Hematopoietic multipotent progenitor cell treated with erythropoietin and hydrocortisone succinate and interleukin-3 and kit ligand, for 6 days (in vitro differentiated cells): ENCODE measurements around the gene AKAP6.

Experiments used
- DNase-seq: peaks from one replicate; pipeline ENCODE4 v3.0.0-alpha.2; 2015

Gene AKAP6

DNA sequence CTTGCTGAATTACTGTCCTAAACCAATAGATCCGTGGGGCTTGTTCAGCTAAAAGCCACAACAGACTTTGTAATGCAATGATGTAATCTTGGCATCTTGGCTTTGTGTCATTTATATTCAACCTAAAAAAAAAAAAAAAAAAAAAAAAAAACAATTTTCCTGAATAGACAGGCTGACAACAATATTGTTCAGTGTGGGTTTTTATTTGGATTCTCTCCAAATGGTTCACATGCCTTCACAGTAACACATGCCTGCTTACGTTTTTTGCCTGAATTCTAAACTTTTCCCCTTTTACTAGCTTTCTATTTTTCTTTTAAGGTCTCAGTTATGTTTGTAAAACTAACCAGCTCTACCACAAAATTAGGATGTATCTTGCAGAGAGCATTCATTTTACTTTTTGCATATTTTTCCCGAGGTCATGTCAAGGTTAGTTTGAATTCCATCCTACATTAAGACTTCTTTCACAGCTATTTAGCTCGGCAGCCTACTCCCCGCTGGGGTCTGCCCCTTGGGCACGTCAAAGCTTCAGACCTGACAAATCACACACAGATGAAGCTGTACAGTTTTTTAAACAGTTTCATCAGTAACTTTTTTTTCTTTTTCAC lies 395.9 kb downstream of the AKAP6 start:
- DNase-seq: no peak

DNA sequence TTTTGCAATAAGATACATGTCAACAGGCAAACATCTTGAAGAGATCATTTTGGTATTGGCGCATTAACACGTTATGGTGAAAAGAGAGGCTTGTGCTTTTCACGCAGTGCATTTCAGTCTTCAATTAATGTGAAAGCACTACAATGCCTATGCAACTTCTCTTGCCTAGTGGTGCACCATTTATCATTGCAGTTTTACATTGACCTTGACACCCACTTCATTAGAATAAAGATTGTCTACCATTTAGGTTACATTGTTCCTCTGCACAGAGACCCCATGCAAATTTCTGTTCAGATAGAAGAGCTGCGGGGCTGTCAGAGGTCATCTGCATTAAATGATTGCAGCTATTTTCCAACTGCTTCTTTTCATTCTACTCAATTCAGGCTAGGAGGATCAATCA lies 397.4 kb downstream of the AKAP6 start:
- DNase-seq: no peak

DNA sequence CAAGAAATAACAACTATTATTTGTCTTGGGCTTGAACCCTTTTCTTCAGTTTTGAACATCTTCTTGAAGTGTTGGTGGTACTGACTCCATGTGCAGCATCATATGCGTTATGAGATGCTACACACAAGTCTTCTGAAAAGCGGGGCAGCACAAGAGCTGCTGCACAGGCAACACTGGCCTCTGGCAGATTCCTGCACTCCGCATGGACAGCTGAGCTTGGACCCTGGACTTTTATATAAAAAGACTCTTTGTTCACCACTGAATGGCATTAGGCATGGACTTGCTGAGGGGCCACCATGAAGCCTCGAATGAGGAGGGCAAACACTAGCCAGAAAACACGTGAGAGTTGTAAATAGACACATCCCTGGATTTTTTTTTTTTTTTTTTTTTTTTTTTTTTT lies 398.7 kb downstream of the AKAP6 start:
- no peak for DNase-seq

DNA sequence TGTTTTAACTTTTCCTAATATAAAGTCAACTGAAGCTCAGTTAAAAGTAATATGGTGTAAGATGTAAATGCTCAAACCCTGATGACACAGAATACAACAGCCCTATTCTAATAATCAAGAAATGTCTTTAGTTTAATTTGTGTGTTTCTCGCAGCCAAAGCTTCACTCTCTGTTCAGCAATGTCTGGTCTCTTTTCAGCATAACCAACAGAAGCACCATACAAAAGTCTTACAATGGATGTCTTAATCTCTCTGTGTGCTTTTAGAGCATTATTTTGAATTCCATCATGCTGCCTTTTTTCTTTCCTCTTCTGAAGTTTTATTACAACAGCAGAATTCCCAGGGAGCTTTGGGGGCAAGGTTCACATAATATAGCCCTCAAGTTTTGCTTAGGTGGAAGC lies 399.4 kb downstream of the AKAP6 start:
- DNase-seq: no peak

DNA sequence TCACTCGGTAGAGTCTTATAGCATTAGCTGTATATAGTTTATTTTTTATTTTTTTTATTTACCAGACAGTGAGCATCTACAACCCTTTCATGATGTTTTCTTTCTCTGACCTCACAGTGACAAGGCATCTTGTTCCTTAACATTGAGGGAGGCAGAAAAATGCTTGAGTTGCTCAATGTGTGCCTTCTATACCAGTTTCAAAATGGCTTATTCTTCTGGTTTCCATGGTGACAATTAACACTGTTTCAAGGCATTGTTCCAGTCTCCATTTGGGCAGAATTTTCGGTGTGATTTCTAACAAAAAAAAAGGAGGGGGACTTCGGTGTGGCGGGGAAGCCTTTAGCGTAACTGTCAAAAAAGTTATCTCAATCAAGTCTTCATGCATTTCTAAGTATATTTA lies 399.9 kb downstream of the AKAP6 start:
- DNase-seq: no peak

DNA sequence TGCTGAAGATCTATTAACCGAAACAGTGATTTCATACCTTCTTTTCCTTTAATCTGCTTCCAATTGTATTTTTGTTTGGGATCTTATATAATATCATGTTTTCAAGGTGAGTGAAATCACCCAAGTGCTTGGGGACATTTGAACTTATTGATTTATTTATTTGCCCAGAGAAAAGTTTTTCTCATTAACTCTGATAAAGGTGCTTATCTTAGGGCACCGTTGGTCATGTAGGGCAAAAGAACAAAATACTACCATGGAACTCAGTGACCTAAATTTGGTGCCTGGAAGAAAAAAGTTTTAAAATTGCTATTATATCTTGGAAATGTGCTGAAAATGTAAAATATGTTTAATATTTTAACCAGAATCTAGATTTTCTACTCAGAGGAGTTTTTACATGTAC lies 402.2 kb downstream of the AKAP6 start:
- DNase-seq: no peak

DNA sequence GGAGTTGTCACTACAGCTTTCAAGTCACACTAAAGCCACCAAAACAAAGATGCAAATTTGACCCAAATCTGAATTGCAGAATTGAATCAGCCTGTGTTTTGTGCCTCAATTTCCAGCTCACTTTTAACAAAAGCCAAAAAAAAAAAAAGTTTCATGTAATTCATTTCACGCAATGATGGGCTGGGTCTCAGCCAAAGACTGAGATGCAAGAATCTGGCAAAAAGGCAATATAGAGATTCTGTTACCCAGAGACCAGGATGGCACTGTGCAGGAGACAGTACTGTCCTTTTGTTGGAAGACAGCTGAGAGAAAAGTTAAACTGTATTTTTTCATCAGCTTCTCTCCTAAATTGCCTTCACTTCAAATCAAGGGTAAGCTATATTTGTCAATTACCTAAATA lies 403.9 kb downstream of the AKAP6 start:
- DNase-seq: no peak

DNA sequence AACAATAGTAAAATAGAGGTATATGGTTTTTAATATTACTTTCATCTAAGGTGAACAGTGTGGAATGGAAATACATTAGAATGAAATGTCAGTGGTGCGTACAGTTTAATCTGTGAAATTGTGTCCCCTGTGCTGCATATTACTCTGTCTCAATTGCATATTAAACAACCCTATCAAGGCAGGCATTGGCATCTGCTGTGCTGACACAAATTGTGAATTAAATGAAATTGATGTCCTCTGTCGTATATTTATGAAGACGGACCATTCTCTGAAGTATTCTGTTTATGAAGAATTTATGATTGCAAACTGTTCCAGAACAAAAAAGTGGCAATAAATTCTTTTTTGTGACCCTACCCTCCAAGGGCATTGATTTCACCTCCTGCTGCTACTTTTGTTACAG lies 405.2 kb downstream of the AKAP6 start:
- no peak for DNase-seq

DNA sequence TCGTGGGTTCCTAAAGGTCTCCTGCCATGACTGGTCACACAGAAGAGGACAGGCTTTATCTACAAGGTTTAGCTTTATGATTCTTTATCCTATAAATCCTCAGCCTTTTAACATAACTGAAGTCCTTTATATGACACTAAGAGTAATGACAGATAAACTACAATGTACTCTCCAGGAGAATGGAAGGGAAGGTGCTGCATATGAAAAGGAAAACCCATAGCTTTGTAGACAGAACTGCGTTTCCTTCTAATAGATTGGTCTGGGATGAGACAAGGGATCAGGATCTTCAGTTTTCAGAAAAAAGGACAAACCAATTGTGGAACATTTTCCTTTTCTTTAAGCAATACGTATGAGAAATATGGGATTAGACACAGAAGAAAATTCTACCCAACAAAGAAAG lies 408.5 kb downstream of the AKAP6 start:
- DNase-seq: no peak

DNA sequence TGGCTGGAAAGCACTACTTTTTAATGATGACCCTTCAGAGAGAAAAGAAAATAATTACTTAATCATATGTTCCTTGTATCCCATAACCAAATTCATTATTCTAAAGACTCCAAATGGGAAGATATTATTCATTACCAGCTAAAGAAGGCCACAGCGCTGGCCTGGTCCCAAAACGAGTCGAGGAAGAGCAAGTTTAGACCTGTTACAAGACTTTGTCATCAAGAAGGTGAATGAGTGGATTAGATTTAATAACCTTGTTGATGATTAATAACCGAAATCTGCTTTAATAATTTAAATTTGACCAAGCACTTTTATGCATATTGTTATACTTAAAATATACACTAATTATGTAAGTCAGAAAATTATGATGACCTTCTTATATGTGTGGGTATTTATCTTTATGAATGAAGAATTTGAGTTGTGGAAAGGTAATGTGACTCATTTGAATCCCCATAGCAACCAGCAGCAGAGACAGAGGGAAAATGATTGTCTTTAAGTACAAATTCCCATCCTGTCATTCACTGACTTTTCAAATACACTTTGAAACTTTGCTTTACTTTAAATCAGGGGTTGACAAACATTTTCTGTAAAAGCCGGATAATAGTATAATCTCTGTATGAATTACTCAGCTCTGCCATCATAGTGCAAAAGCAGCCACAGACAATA lies 409.2 kb downstream of the AKAP6 start:
- no peak for DNase-seq

DNA sequence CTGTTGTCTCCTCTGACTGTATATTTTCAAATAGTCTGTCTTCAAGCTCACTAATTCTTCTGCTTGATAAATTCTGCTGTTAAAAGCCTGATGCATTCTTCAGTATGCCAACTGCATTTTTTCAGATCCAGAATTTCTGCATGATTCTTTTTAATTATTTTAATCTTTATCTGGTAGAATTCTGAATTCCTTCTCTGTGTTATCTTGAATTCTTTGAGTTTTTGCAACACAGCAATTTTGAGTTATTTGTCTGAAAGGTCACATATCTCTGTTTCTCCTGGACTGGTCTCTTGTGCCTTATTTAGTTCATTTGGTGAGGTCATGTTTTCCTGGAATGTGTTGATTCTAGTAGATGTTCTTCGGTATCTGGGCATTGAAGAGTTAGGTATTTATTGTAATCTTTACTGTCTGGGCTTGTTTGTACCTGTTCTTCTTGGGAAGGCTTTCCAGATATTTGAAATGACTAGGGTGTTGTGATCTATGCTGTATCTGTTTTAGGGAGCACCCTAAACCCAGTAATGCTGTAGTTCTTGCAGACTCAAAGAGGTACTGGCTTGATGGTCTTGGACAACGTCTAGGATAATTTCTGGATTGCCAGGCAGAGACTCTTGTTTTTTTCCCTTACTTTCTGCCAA lies 415.8 kb downstream of the AKAP6 start:
- DNase-seq: no peak

DNA sequence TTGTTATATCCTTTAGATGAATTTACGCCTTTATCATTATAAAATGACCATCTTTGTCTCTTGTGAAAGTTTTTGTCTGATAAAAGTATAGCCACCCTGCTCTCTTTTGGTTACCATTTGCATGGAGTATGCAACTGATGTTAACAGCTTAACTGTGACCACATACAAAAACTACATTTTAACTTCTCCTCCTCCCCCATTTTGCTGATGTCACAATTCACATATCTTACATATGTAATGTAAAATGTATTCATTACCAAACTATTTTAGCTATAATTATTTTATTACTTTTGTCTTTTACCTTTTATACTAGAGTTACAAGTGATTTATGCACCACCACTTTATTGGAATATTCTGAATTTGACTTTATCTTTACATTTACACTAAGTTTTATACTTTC lies 425.1 kb downstream of the AKAP6 start:
- no peak for DNase-seq

DNA sequence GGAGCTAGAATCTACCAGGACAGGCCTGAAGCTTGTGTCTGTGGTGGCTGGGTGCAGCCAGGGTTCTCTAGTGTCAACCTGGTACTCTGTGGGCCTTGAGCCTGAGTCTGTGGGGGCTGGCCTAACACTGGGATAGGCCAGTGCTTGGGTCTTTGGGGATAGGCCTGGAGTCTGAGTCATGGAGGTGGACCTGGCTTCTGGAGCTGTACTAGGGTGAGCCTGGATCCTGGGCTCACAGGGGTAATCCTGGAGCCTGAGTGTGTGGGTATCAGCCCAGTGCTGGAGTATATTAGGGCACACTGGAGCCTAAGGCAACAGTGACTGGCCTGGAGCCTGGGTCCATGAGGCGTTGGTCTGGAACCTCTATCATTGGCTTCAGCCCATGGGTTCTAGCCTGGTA lies 427.1 kb downstream of the AKAP6 start:
- DNase-seq: no peak

DNA sequence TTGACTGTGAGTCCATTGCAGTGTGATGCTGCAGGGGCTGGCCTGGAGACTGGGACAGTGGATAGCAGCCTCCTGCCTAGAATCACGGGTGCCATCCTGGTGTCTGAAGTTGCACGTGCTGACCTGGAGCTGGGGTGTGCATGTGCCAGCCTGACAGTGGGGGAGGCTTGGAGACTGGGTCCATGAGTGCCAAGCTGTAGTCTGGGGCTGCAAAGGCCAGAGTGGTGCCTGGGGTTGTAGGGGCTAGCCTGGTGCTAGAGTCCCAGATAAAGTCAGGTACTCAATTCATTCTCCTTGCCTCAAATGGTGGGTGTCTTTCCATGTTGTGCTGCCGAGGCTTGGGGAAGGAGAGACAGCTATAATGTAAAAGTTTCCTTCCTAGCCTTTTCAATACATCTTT lies 427.7 kb downstream of the AKAP6 start:
- DNase-seq: no peak

DNA sequence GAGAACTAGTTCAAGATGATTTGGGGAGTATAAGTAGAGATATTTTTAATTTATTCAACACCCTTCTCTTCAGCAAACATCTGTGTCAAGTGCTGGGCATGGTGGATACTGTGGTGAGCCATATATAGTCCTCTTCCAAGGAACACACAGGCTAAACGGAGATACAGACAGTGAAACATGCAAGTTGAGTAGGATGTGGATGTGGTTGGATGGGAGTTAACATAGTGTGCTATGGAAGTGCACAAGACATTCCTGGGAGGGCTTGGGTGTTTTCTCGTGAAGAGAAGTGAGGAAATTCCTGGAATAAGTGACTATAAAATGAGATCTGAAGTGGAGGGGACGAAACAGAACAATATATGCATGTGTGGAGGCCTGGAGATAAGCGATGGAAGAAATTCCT lies 428.5 kb downstream of the AKAP6 start:
- DNase-seq: no peak

DNA sequence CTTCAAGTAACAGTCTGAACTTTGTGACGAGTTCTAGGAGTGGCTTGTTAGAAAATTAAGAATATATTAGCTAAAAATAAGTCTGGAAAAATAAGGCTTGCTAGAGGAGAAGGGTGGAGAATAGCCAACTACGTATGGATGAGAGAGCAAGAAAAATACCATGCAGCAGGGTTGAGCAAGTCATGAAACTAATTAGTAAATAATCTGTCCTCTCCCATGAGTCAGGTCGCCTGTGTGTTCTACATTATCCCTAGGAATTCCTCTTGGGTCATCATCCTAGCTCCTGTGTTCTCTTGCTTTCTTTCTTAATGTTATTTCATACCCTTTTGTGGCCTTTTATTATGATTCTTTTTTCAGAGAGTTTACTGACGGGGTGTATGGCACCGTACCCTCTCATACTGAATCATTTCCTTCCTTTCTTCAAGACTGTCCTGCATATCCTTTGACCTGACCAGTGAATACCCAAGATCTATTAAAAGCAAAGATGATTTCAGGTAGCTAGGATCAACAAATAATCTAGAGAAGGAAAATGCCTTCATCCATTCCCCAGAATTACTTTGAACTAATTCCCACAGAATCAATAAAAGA lies 432.4 kb downstream of the AKAP6 start:
- DNase-seq: no peak

DNA sequence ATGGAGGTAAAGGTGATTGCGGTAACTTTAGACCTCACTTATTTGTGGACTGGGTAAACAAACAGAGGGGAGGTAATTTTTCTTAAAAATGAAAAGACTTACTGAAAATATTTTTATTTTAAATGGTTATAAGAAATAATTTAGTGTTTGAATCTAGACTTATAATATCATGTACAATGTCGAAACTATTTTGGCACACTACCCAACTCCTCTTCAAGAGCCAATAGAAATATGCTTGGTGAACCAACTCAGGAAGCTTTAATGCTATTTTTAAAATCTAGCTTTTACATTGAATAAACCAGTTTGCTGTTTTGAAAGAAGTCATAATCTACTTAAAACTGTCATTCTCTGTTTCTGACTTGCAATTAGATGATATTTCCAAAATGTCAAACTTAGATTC lies 433.8 kb downstream of the AKAP6 start:
- no peak for DNase-seq

DNA sequence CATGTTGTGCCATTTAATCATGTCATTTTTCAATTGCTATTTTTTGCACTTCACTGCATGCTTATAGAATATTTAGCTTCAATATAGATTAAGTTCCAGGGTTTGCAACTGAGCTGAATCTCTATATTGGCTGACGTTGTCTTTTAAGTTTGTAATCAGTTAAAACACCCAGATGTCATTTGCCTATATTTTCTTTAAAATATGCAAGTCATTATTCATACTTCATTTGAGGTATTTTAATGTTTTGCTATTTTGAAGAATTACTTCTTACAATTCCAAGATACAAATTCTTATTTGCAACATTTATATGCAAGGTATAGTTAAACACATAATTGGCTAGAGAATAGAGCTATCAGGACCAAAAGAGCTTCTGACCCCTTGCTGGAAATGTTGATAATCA lies 434.6 kb downstream of the AKAP6 start:
- DNase-seq: no peak

DNA sequence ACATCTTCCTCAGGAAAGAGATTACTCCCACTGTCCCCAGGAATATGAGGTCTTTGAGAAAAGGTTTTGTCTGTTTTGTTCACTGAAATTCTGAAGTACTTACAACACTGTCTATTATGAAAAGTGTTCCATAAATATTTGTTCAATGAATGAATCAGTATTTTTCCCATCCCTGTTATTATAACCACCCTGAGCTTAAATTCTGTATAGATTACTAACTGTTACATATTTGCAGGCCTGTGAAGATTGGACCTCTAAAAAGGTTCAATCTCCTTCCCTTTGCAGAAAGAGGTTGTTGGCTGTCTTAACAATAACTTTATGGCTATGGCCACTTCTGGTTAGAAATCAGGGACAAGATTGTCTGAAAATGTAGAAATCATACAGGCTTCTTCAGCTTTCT lies 435.0 kb downstream of the AKAP6 start:
- DNase-seq: no peak

DNA sequence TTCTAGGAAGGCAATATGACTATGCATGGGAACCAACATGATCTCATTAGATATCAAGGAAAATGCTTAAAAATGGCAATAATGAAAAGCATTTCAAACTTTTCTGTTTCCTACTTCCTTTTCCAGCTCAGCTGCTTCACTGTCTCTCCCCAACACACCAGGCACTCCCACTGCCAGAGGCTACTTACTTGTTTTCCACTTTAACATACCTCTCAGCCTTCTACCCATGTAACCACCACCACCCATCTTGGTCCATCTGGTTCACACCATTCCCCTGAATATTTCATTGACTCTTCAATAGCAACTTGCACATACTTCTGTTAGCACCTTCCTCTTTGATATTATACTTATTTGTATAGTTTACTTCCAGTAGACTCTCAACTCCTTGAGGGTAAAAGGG lies 441.3 kb downstream of the AKAP6 start:
- DNase-seq: no peak

DNA sequence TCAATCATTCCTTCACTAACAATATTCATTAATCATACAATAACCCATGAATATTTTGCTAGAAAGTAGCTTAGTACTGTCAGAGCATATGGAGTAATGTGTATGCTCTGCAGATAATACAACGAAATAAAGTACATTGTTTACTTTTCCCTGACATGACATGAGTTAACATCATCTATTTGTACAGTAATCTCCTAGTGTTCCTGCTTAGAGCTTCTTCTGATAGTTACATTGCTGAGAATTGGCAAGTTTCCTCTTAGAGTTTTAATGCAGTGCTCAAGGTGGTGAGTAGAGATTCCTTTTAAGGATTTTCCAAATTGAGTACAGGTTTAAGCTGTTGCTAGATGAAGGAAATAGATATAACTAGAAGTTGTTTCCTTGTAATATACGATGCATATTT lies 445.1 kb downstream of the AKAP6 start:
- DNase-seq: no peak

DNA sequence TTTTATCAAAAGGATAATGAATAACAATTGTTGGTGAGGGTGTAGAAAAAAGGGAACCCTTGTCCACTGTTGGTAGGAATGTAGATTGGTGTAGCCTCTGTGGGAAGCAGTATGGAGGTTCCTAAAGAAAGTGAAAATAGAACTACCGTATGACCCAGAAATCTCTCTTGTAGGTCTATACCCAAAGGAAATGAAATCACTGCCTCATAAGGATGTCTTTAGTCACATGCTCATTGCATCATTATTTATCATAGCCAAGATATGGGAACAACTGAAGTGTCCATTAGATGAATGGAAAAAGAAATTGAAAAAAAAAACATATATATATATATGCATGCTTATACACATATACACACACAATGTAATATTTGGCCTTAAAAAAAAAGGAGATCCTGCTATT lies 450.7 kb downstream of the AKAP6 start:
- no peak for DNase-seq

DNA sequence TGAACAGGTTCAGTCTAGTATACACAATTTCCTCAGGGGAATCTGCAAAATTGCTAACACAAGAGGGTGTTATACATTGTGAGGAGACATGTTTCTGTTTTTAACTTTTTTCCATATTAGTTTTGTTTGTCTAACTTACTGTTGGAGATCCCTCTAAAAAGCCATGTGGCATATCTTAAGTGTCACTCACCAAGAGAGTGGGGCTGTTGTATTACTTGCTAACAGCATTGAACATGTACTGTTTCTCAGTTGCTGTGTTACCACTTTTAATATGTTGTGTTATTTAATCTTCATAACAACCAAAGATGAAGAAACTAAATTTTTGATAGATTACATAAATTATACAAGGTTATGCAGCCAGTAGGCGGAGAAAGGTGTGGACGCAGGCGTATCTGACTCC lies 455.3 kb downstream of the AKAP6 start:
- no peak for DNase-seq

DNA sequence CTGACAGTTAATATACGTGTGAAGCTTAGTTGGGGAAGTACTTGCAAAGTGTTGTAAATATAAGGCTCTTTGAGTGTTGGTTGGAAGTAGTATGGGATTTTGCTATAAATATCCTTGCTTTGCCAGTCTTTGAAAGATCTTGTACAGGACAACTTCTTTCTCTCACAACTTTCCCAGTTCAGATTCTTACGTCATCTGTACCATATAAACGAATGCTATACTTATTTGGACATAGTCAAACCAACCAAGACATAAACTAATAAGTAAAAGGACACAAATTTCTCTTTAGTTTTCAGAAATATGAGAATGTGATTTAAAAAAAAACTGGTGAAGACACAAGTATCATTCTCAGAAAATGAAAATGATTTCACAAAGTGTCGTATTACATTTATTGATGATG lies 456.5 kb downstream of the AKAP6 start:
- no peak for DNase-seq

DNA sequence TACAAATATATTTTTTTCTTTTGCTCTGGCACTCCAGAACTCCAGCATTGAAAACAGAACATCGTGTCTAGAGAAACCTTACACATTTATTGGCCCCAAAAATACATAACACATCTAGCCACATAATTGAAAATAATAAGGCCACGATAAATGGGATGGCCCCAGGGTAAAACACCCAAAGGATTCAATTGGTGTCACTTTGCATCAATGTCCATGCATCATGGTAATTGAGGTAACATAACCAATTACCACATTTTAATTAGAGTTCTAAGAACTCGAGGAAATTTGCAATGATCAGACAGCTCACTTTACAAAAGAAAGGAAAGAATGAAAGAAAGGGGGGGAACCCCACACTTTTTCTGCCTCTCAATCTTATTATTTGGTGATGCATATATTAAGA lies 457.8 kb downstream of the AKAP6 start:
- no peak for DNase-seq
